GM12891 (cell line): Measurements from ENCODE around the gene BNIP3.

Source experiments
- POLR2A ChIP-seq: IDR thresholded peaks from 2 replicates; pipeline ENCODE4 v1.6.1; 2011; ENCODE audit warnings: low read depth, low read length, control low read depth
- POLR2AphosphoS5 ChIP-seq: IDR thresholded peaks from 2 replicates; pipeline ENCODE4 v1.6.1; 2011; ENCODE audit warnings: low read depth, low read length, control low read depth
- POU2F2 ChIP-seq: IDR thresholded peaks from 2 replicates; pipeline ENCODE4 v1.6.1; 2011; ENCODE audit warnings: low read depth, mild to moderate bottlenecking, control low read depth, low read length, moderate library complexity
- TAF1 ChIP-seq: IDR thresholded peaks from 2 replicates; pipeline ENCODE4 v1.6.1; 2011; ENCODE audit warnings: low read depth, low read length, control low read depth

DNA sequence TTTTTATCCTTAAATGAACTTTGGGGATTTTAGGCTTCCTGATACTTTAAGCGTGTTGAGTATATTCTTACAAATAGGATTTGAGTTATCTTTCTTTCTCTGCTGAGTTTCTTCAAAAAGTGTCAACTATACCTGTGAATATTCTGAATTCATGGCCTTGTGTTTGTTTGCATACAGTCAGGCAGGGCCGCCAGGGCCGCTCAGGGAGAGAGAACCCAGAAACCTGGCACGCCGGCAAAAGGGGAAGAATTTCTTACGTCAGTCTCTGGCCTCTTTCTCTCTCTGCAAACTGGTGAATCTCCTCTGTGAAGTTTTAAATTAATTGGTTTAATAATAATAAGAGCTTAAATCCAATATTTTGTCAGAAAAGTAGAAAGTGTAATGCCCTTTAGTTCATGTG is 29.3 kb upstream of the BNIP3 start:
- no peak for TF ChIP-seq POLR2A
- no peak for TF ChIP-seq POLR2AphosphoS5
- TF ChIP-seq TAF1 = no peak
- TF ChIP-seq POU2F2 = no peak
